Nephron (organoid): ENCODE results near the gene NR1D2.

Source experiments
- H3K27ac Mint-ChIP-seq, 3 experiments: 2 replicates each; pipeline ENCODE4 v1.8.0; 2020; ENCODE audit warnings: mixed read lengths in 3 of 3, mild to moderate bottlenecking in 2 of 3, moderate library complexity in 1 of 3
- H3K27me3 Mint-ChIP-seq: 2 replicates; pipeline ENCODE4 v1.8.0; 2021; ENCODE audit warnings: low read depth, mild to moderate bottlenecking, moderate library complexity, mixed read lengths
- H3K36me3 Mint-ChIP-seq: 2 replicates; pipeline ENCODE4 v1.8.0; 2020; ENCODE audit warnings: low read depth, mixed read lengths
- H3K4me1 Mint-ChIP-seq: 2 replicates; pipeline ENCODE4 v1.8.0; 2020; ENCODE audit warnings: mixed read lengths
- H3K4me3 Mint-ChIP-seq, 3 experiments: 2 replicates each; pipeline ENCODE4 v1.8.0; 2020; ENCODE audit warnings: mild to moderate bottlenecking in 3 of 3, mixed read lengths in 3 of 3, moderate library complexity in 2 of 3
- H3K9me3 Mint-ChIP-seq: 2 replicates; pipeline ENCODE4 v1.8.0; 2020; ENCODE audit warnings: mixed read lengths
- CTCF ChIP-seq, 3 experiments: fragments of 200-600 bp; sonication (generic); IDR thresholded peaks; one replicate each; pipeline ENCODE4 v1.5.0; 2021; ENCODE audit warnings: antibody characterized with exemption in 3 of 3; ENCODE audit not compliant: unreplicated experiment in 3 of 3

The NR1D2 gene

GRCh38 chr3:23940775-23941174 lies 4.3 kb upstream of the NR1D2 start:
- no peaks in the 10 kb centered on the region for H3K9me3 Mint-ChIP-seq
- H3K4me1 Mint-ChIP-seq: peaks cover 11% of the 10 kb centered on the region
- TF ChIP-seq CTCF (IDR thresholded peaks at IDR 0.05; ENCODE audit: unreplicated experiment in 3 of 3): no peak
- peaks cover 13% of the 10 kb centered on the region for H3K27me3 Mint-ChIP-seq
- H3K27ac Mint-ChIP-seq: no peak overlapping the region
- no peaks in the 10 kb centered on the region for H3K36me3 Mint-ChIP-seq
- no peak overlapping the region for H3K4me3 Mint-ChIP-seq

- Mint-ChIP-seq H3K27me3 (peaks cover 13% of the 10 kb centered on the region), H3K4me1 (peaks cover 11% of the 10 kb centered on the region), H3K4me3 (no peak overlapping the region), H3K36me3 (no peaks in the 10 kb centered on the region), H3K9me3 (no peaks in the 10 kb centered on the region), H3K27ac (no peak overlapping the region)
- TF ChIP-seq CTCF (IDR thresholded peaks at IDR 0.05; ENCODE audit: unreplicated experiment in 3 of 3): no peak
Measured at GRCh38 chr3:23941440-23941839, 3.6 kb upstream of the NR1D2 start.

GRCh38 chr3:23942546-23942945 lies 2.5 kb upstream of the NR1D2 start:
- H3K4me3 Mint-ChIP-seq: peak overlapping the region in 2 of 3 experiments; percentile 12 to 34
- peak overlapping the region in 1 of 3 experiments; percentile 35 for H3K27ac Mint-ChIP-seq
- no peaks in the 10 kb centered on the region for H3K36me3 Mint-ChIP-seq
- TF ChIP-seq CTCF (IDR thresholded peaks at IDR 0.05; ENCODE audit: unreplicated experiment in 3 of 3): no peak
- H3K27me3 Mint-ChIP-seq: peaks cover 13% of the 10 kb centered on the region
- no peaks in the 10 kb centered on the region for H3K9me3 Mint-ChIP-seq
- H3K4me1 Mint-ChIP-seq: peaks cover 17% of the 10 kb centered on the region

GRCh38 chr3:23944007-23944783 lies 891 bp upstream of the NR1D2 start:
- H3K4me1 Mint-ChIP-seq: peaks cover 17% of the 10 kb centered on the region
- H3K27me3 Mint-ChIP-seq: peaks cover 7% of the 10 kb centered on the region
- TF ChIP-seq CTCF (IDR thresholded peaks at IDR 0.05; ENCODE audit: unreplicated experiment in 3 of 3): no peak
- peak overlapping the region; percentile 84 to 95 (median 90) for H3K4me3 Mint-ChIP-seq
- H3K9me3 Mint-ChIP-seq: no peaks in the 10 kb centered on the region
- H3K27ac Mint-ChIP-seq: peak overlapping the region; percentile 33 to 91 (median 74)
- no peaks in the 10 kb centered on the region for H3K36me3 Mint-ChIP-seq

GRCh38 chr3:23945663-23945912 lies 502 bp downstream of the NR1D2 start:
- peaks cover 7% of the 10 kb centered on the region for H3K27me3 Mint-ChIP-seq
- no peak for TF ChIP-seq CTCF (IDR thresholded peaks at IDR 0.05; ENCODE audit: unreplicated experiment in 3 of 3)
- no peaks in the 10 kb centered on the region for H3K9me3 Mint-ChIP-seq
- no peaks in the 10 kb centered on the region for H3K36me3 Mint-ChIP-seq
- H3K27ac Mint-ChIP-seq: no peak overlapping the region
- peak overlapping the region; percentile 65 to 71 (median 67) for H3K4me3 Mint-ChIP-seq
- peaks cover 31% of the 10 kb centered on the region for H3K4me1 Mint-ChIP-seq
